Stomach (tissue), 4 donors: Measurements from ENCODE around the gene PAX5.

Experiments
- EP300 ChIP-seq: sonication (generic); formaldehyde crosslinking; IDR thresholded peaks from one replicate; pipeline ENCODE4 v1.6.1; 2017; ENCODE audit warnings: antibody characterized with exemption
- POLR2A ChIP-seq, 4 donors: fragments of 450-650 bp; IDR thresholded peaks; one replicate each; pipeline ENCODE4 v1.6.1; 2016; ENCODE audit warnings: antibody characterized with exemption in 4 of 4, control low read depth in 2 of 4, mild to moderate bottlenecking in 1 of 4, moderate library complexity in 1 of 4
- TF ChIP-seq, protein P1 (sequence below), 7 experiments: fragments of 450-650 bp in 4 of 7; fragments of 200-600 bp in 3 of 7; sonication (generic) in 3 of 7; IDR thresholded peaks; one replicate each; pipeline ENCODE4 v1.5.1; 2016 to 2019; ENCODE audit warnings: antibody characterized with exemption in 7 of 7, control low read depth in 2 of 7, mild to moderate bottlenecking in 1 of 7

DNA sequence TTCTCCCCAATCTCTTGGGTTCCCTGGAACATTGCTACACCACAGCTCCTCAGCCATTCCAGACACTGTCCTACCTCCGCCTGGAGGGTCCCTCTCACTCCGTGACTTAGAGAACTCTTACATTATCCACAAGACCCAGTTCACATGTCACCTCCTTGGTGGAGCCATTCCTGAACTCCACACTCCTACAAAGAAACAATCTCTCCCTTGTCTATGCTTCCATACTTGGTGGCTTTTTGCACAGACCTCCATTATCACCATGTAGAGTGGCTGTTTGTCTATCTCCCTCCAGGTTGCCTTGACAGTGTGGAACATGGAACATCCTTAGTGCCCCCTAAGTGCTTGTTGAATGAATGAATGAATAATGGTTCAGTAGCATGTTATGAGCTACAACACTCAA, 105.9 kb downstream of the PAX5 start:
- no peak for TF ChIP-seq POLR2A (IDR thresholded peaks at IDR 0.05)
- TF ChIP-seq EP300, result no peak
- TF ChIP-seq, protein P1, sequence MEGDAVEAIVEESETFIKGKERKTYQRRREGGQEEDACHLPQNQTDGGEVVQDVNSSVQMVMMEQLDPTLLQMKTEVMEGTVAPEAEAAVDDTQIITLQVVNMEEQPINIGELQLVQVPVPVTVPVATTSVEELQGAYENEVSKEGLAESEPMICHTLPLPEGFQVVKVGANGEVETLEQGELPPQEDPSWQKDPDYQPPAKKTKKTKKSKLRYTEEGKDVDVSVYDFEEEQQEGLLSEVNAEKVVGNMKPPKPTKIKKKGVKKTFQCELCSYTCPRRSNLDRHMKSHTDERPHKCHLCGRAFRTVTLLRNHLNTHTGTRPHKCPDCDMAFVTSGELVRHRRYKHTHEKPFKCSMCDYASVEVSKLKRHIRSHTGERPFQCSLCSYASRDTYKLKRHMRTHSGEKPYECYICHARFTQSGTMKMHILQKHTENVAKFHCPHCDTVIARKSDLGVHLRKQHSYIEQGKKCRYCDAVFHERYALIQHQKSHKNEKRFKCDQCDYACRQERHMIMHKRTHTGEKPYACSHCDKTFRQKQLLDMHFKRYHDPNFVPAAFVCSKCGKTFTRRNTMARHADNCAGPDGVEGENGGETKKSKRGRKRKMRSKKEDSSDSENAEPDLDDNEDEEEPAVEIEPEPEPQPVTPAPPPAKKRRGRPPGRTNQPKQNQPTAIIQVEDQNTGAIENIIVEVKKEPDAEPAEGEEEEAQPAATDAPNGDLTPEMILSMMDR (IDR thresholded peaks at IDR 0.05), result no peak
